Activated CD4-positive, CD25-positive, alpha-beta regulatory T cell treated with anti-CD3 and anti-CD28 coated beads, Interleukin-2, amount 50 U/mL, for 72 hours (primary cell): ENCODE results near the gene ATP10B.

Experiments
- DNase-seq: peaks from one replicate; pipeline ENCODE4 v3.0.0; 2021

ATP10B gene

DNA sequence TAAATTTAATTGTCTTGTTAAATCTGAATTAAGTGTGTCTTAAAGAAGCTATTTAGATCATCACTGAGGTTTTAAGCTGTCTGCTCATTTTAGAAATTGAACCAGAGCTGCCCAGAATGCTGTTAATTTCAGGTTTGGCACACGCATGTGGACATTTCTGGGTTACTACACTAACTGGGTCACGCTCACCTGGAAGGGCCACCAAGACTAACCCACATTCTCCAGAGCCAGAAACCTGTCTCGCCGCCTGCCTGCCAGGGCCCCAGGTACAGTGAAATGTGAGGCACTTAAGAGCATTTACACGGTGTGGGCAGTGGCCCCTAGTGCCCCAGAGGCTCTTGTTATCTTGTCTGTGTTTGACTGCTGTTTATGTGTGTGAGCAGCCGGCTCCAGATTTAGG is 46.6 kb downstream of the ATP10B start:
- DNase-seq = no peak

DNA sequence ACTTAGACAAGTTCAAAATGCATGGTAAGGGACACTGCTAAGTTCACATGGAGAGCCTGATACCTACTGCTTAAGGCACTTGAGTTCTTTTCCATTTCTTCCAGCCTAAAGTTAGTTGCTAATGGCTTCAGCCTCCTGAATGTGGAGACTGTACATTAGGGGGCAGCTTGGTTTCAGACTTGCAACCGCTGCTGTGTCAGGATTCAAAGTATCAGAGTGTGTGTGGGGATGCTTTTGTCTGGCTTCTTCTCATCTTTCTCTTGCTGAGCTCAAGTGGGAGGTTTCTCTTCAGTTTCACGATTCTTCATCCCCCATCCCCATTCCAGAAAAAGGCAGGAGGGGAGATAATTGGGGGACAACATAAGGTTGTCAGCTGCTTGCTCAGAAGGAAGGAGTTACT is 49.4 kb downstream of the ATP10B start:
- DNase-seq = no peak

DNA sequence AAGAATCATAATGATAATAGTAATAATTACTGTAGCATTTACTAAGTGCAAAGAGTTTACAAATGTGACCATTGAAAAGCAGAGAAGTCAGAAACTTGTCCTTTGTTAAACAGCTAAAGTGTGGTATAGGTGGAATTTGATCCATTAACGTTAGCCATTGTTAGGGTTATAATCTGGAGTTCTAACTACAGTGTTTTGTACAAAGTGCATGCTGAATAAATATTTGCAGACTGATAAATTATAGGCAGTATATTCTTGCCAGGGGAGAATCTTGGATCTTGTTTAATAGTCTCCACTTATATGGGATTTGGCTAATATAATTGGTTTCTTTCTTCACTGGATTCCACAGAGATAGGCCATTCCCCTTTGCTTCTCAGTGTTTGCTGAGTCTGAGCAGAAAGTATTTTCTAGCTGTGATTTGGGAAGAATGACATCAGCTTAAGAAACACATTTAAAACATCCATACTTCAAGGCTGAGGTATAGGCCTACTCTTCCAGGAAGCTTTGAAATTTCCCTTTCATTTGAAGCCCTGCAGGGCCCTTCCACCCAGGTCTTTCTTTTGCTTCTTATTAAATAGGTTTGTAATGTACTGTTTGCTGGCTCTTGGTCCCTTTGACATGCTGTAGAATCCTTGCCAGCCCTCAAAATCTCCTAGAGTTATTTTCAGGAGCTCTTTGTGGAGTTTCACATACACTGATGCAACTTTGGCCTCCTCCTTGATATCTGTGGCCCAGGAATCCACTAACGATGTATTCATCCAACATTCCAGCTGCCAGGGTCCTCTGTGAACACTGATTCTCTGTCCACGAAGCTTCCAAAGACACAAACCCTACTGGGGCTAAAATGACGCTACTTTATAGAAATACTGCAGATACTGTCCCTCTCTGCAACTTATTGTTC is 51.4 kb downstream of the ATP10B start:
- DNase-seq = no peak

DNA sequence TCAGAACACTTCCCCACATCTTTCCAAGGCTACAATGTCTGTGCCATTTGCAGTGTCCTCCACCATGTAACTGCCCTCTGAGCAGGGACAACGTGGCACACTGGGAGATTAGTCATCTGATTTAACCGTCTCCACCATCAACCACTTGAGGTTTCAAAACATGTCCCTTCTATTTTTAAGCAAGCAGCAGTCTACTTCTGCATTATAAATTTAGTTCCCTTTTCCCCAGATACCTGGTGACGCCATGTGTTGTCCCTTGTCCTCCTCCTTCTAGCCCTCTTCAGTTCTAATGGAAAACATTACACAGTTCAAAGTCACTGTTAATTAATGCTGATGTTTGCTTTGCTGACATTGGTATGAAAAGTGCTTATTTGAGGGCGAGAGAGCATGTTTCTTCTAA is 52.8 kb downstream of the ATP10B start:
- no peak for DNase-seq

DNA sequence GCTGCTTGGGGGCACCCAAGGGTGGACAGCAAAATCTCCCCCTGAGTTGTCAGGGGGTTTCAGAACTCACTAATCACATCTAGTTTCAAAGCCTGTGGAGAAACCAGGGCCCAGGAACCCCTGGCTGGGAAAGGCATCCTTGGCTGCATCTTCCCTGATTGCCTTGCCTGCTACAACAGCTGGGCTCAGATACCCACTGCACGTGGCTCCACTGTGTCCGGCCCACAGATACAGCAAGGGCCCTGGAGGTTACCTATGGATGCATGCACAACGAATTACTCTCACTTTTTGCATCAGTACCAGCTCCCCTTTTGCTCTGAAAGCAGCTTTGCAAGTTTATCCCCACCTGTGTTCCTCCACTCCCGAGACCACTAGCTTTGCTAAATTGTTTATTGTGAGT is 55.0 kb downstream of the ATP10B start:
- DNase-seq = no peak

DNA sequence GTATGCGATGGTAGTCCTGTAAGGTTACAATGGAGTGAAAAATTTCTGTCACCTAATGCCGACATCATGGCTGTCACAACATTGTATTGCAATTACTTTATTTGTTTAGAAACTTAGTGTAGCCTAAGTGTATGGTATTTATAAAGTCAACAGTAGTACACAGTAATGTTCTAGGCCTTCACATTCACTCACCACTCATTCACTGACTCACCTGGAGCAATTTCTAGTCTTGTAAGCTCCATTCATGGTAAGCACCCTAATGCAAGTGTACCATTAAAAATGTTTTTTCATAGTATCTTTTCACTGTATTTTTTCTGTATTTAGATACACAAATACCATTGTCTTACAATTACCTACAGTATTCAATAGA is 58.5 kb downstream of the ATP10B start:
- DNase-seq = no peak

DNA sequence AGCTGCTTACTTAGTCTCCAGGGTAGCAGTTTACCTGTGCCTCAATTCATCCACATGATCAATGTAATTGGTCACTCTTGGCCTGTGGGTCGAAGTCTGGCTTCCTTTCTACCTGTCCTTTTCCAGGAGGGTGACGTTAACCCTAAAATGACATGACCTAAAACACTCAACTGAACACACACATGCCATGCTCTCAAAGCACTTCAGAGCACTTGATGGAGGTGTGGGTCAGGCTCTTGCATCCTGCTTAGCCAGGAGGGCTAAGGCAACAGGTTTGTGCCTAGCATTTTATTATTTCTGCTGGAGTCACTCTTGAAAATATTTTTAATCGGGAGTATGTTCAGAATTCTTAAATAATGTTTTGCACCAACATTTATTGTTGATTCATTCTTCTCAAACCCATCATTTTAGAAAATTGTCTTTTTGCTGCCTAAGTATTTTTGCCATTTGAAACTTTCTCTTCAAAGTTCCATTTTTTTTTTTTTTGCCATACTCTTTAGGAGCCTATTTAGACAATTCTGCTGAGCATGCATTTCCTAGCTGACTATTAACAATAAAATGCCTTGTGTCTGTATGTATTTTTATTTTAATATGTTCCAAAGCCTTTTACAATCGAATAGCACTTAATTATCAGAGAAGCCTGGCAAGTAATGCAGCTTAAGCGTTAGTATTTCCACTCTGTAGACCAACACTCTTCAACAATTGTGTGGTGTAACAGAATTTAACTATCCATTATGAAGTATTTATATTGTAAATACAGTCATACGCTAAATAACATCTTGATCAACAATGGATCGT is 59.1 kb downstream of the ATP10B start:
- DNase-seq = no peak

DNA sequence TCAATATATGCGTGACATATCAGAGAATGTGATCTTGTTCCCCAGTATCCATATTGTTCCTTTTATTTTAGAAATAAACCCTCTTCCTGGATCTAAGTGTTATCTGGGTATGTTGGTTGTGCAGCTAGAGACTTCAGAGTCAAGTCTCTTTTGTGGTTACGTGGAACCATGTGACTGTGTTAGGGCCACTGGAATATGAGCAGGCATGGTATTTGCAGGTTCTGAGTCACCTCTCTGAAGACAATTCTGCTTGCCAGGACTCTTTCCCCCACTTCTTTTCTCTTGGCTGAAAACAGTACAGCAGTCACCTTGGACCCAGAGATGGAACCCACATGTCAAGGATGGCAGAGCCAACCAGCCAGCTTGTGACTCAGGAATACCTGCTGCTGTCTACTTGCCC is 59.7 kb downstream of the ATP10B start:
- no peak for DNase-seq

DNA sequence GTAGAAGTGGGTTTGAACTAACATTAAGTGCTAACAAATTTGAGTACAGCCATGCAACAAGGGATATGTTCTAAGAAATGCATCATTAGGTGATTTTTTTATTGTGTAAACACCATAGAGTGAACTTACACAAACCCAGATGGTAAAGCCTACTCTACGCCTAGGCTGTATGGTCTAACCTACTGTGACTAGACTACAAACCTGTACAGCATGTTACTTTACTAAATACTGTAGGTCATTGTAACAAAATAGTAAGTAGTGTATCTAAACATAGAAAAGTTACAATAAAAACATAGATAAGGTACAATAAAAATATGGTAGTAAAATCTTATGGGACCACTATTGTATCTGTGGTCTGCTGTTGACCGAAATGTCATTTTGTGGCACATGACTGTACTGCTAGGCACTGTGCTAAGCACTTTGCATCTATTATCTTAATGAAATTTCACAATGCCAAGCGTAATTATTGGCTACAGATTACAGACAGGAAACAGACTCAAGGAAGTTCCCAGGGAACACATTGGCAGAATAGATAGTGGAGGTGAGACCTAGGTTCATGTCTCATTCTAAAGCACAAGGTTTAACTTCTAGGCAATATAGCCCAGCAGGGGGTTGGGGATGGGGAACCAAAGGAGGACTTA is 62.7 kb downstream of the ATP10B start:
- no peak for DNase-seq

DNA sequence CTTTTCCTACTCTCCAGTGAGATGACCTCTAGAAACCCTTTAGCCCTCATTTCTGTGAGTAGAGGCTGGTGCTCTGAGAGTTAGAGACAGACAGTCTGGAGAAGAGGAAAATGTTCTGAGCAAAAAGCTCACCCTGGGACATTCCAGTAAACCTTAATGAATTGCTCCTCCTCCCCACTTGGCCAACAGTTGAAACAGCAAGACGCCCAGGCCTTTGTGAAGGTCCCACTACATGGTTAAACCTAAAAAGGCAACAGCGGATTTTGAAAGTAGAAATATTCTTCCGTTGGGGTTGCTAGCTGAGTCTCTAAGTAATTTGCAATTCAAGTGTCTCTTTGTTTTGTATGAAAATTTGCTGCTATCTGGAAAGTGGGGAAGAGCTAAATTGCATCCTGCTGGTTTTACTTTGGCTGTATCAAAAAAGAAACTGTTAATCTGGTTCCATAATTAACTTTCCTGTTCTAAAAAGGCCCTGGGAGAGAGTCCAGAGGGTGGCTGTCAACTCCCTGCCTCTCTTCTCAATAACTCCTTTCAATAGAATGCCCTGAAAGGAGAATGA is 63.8 kb downstream of the ATP10B start:
- no peak for DNase-seq

DNA sequence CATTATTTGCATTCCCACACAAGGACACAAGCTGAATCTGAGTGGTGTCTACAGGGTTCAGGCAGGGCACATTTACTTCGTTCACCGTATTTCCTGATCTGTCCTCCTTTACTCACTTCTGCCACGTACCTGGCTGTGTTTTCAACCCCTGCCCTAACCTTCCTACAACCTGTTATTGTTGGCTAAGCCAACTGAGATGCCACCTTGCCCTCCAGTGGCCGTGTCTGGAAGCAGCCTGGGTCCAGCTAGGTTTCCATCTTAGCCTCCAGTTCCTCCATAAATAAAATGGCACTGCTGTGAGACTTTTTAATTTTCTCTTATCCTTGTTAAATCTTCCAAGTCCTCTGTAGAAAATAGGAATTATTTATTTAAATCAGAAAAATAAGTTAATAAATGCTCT is 64.8 kb downstream of the ATP10B start:
- no peak for DNase-seq

DNA sequence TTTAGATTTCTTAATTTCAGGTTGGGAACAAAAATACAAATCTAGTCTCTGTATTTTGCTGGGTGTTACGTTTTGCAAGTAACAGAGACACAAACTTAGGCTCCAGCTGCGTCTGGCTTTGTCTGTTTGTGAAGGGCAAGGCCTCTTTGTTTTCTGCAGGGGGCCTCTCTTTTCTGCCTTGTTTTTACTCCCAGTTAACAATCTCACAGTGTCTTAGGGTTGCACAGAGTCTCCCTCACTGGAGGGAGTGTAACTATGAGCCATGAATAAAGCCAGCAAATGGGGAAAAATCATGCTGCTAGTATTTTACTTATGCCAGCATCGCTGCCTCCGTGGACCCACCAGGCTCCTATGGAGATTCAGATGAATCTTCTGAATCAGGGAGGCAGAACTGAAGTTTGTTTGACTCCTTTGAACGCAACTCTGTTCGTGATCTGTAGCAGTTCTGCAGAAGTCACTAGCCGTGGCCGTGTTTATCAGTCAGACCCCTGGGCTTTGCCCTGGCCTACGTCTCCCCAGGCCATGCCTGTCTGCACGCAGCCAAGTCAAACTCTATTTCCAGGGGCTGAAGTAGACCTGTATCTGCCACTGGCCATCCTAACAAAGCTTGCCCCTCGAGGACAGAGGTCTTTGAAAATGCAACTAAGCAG is 77.2 kb downstream of the ATP10B start:
- no peak for DNase-seq

DNA sequence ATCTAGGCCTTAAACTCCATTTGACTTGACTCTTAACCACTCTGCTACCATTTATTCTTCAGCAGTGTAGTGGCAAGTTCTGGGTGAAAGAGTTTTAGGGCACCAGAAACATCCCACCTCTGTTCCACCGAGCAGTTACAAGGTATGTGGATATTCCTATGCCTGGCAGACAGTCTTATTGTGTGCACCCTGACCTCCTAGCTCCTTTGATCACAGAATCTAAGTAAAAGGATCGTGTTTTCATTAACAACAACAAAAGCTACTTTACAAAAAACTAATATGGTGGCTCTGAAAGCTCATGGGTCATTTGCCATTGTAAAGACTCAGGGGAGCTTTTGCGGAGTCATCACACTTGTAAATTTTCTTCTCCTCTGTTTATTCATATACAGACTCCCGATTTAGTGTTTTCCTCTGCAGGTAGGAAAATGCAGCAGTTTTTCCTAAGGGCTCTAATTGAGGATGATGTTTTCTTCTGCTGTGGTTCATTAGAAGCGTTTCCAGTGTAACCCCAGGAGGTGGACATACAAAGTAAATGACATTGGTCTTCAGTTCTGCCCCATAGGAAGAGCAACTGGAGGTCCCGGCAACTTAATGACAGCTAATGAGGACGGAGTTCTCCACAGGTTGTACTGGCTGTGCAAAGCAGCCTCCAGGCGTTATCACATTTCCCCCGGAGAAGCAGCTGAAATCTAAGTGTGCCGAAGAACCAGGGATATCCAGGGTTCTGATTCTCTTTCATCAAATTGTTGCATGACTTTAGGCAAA is 78.2 kb downstream of the ATP10B start:
- DNase-seq = no peak

DNA sequence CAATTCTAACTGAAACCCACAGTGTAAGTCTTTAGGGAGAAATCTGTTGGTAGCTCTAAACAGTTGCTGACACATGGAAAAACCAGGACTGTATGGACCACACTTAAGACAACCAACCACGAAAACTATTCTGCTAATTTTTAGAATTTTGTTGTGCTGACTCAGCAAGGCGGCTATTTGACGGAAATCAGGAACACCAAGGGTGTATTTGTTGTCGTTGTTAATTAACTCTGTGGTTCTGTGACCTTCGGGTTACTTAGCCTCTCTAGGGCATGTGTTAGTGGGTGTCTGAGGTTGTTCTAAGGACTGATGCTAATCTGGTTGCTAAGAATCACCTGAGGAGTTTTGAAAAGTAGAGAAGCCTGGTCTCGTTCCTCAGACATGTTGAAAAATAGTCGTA is 79.2 kb downstream of the ATP10B start:
- no peak for DNase-seq

DNA sequence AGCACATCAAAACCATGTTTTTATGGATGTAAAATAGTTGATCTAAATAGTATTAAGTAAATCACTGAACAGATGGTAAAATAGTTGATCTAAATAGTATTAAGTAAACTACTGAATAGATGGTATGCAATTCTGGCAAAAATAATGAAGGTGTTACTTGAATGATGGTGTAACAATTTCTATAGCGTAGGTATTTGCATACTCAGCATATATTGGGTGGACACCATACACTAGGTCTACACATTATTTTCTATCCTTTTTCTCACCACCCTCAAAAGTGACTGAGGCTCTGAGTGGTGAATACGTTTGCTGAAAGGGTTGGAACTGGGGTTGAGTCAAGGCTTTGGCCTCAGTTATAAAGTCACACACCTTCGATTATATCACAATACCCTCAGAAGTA is 81.3 kb downstream of the ATP10B start:
- no peak for DNase-seq

DNA sequence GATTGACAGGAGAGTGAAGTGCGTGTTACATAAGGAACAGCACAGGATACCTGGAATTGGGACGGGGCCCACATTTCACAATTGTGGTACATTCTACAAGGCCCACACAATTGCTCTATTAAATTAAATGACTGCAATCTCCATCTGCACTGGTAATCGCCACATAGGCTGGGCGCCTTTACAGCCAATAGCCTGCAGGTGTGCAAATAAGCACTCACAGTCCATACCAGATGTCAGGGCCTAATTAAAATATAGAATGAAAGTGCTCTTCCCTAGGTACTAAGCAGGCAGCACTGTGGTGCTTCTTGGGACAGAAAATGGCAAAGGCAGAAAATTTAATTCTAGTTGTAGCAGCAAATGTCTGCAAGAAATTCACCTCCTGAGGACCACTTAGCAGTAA is 82.7 kb downstream of the ATP10B start:
- DNase-seq = no peak

DNA sequence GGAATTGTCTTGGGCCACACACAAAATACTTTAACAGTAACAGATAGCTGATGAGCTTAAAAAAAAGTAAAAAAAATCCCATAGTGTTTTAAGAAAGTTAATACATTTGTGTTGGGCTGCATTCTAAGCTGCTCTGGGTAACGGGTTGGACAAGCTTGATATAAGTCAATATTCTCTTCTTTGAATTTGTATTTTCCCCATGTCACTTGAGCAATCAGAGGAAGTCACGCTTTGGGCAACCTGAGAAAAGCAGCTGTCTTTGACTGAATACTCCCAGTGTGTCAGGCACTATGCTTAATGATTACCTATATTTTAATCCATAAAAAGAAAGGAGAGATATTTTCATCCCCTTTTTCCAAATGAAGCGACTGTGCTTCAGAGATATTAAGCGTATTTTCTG is 84.9 kb downstream of the ATP10B start:
- DNase-seq = no peak

DNA sequence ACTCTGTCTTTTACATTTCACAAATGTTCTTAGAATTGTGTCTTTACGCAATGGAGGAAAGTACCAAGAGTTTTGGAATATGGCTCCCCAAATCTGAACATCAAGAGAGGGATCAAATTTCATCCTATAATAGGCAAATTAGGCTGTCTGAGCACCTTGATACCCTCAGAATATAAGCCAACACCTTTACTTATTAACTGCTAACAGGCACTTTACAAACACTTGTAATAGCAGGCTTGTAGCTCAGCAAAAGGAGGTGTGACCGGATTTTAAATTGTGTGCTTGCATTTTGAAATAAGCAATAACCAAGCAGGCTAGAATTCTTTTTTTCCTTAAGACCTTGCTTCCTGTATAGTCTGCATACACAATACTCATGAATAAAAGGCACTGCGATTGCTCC is 92.0 kb downstream of the ATP10B start:
- no peak for DNase-seq

DNA sequence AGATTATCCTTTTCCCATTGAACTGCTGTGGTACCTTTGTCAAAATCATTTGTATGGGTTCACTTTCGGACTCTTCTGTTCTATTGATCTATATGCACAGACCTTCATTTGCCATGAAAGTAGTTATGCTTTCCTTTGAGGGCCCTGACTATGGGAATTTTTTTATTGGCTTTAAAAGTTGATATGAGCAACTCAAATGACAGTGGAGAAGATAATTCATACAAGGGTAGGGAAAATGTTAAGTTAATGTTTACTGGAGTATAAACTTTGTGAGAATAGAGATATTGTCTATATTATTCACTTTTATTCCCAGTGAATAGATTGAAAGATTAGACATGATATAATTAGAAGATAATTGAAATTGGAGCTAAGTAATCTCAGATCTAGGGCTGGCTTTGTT is 94.8 kb downstream of the ATP10B start:
- DNase-seq = no peak

DNA sequence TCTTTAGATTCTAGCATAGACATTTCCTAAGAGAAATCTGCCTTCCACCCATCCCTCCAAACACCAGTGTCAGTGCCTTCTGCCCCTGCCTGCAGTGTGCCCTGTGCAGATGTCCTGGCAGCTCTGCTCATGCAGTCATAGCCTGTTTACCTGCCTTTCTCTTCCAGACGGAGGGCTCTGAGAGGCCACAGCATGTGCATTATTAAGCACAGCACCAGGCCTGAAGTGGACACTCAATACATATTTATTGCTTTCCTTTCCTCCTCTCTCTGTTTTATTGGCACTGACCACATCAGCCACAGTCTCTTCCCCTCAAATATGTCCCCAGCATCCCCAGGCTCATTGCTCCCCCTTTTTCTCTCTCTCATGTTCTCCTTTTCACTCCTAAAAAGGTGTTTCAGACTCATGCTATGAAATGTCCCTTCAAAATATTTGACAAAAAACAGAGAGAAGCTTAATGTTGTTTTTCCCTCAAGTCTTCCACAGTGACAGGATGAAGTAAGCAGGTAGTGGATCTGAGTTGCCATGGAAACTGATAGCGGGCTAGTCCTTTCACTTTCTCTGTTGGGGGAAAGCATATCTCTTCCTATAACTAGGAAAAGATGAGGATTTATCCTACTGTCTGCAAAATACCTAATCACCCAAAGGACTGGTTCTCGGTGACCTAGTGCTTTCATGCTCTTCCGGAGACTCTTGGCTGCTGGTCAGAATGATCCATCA is 100.9 kb downstream of the ATP10B start:
- DNase-seq = no peak

DNA sequence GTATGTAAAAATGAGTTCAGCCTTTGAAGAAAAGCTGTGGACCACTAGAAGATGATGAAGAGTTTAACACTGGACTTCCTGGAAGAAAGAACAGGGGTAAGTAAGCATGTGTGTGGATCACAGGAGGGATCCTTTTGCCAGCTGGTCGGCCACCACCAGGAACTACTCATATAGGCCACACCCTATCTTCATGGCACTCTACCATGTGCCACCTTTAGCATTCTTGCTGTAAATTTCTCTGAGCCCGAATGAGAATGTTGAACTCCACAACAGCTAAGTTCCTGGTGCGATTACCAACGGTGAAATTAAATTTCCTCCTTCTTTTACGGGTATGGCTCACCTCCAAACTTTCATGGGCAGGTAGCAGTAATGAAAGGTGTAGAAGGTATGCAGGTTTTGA is 102.3 kb downstream of the ATP10B start:
- DNase-seq = no peak

DNA sequence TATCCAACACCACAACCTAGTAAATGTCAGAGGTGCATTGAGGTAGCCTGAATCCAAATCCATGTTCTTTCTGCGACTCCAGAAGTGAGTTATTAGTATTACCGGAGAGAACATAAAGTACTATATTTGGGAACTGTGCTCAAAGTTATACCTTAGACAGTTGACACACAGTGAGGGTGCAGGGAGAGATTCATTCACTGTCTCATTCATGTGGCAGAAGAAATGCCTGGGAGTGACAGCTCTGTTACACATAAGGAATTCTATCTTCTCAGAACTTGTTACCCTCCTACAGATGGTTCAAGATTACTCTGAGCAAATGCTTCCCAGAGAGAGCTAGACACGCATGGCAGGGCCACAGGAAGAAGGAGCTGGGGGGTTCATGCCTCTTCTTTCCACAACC is 103.0 kb downstream of the ATP10B start:
- DNase-seq = no peak
